Trophoblast cell (in vitro differentiated cells and primary cell): ENCODE measurements around the gene SERINC3.
A peak's percentile ranks its signal among the peaks of the same experiment; 100 is the strongest.

Experiments
- DNase-seq, 2 donors: peaks; one replicate each; pipeline ENCODE4 v3.0.0-alpha.2; 2016
- H2AFZ ChIP-seq: 2 replicates; pipeline ENCODE4 v1.6.1; 2013; ENCODE audit warnings: low read length, moderate library complexity, mild to moderate bottlenecking; ENCODE audit not compliant: insufficient read depth, poor library complexity
- H2AK5ac ChIP-seq: 2 replicates; pipeline ENCODE4 v1.6.1; 2013; ENCODE audit warnings: mild to moderate bottlenecking, low read length
- H2BK120ac ChIP-seq: 2 replicates; pipeline ENCODE4 v1.6.1; 2013; ENCODE audit warnings: low read length, mild to moderate bottlenecking, moderate library complexity; ENCODE audit not compliant: insufficient read depth, poor library complexity
- H2BK12ac ChIP-seq: 2 replicates; pipeline ENCODE4 v1.6.1; 2013; ENCODE audit warnings: mild to moderate bottlenecking, low read length, moderate library complexity
- H2BK5ac ChIP-seq: 2 replicates; pipeline ENCODE4 v1.6.1; 2013; ENCODE audit warnings: low read length, low read depth, moderate library complexity, mild to moderate bottlenecking; ENCODE audit not compliant: poor library complexity
- H3K14ac ChIP-seq: 2 replicates; pipeline ENCODE4 v1.6.1; 2013; ENCODE audit warnings: mild to moderate bottlenecking, low read length
- H3K18ac ChIP-seq: 2 replicates; pipeline ENCODE4 v1.6.1; 2013; ENCODE audit warnings: mild to moderate bottlenecking, low read length
- H3K23ac ChIP-seq: 2 replicates; pipeline ENCODE4 v1.6.1; 2013; ENCODE audit warnings: low read length
- H3K27ac ChIP-seq: 2 replicates; pipeline ENCODE4 v1.5.1; 2013; ENCODE audit warnings: low read depth, mild to moderate bottlenecking, inconsistent platforms, low read length, moderate library complexity
- H3K27me3 ChIP-seq: 2 replicates; pipeline ENCODE4 v1.6.1; 2013; ENCODE audit warnings: inconsistent platforms, mild to moderate bottlenecking, low read length, moderate library complexity; ENCODE audit not compliant: insufficient read depth
- H3K36me3 ChIP-seq, 2 experiments: 1 replicate in 1 of 2; 2 replicates in 1 of 2; pipeline ENCODE4 v1.6.1; 2013; ENCODE audit warnings: low read length in 2 of 2, mild to moderate bottlenecking in 2 of 2, moderate library complexity in 1 of 2; ENCODE audit not compliant: insufficient read depth in 2 of 2, control insufficient read depth in 1 of 2
- H3K4ac ChIP-seq: 2 replicates; pipeline ENCODE4 v1.6.1; 2013; ENCODE audit warnings: low read depth, mild to moderate bottlenecking, low read length, moderate library complexity
- H3K4me1 ChIP-seq, 2 experiments: 1 replicate in 1 of 2; 2 replicates in 1 of 2; pipeline ENCODE4 v1.6.1; 2013; ENCODE audit warnings: low read length in 2 of 2, mild to moderate bottlenecking in 2 of 2, moderate library complexity in 1 of 2; ENCODE audit not compliant: insufficient read depth in 2 of 2, control insufficient read depth in 1 of 2
- H3K4me2 ChIP-seq: 2 replicates; pipeline ENCODE4 v1.6.1; 2013; ENCODE audit warnings: inconsistent platforms, mild to moderate bottlenecking, low read length, moderate library complexity
- H3K4me3 ChIP-seq: 2 replicates; pipeline ENCODE4 v1.5.1; 2013; ENCODE audit warnings: mild to moderate bottlenecking, low read depth, low read length, inconsistent platforms
- H3K79me1 ChIP-seq: one replicate; pipeline ENCODE4 v1.6.1; 2013; ENCODE audit warnings: low read length
- H3K79me2 ChIP-seq: 2 replicates; pipeline ENCODE4 v1.6.1; 2013; ENCODE audit warnings: low read length, mild to moderate bottlenecking; ENCODE audit not compliant: control insufficient read depth, insufficient read depth, poor library complexity
- H3K9ac ChIP-seq: 2 replicates; pipeline ENCODE4 v1.6.1; 2013; ENCODE audit warnings: mild to moderate bottlenecking, low read length
- H3K9me3 ChIP-seq: 2 replicates; pipeline ENCODE4 v1.6.1; 2013; ENCODE audit warnings: low read depth, mild to moderate bottlenecking, control low read depth, inconsistent platforms, low read length; ENCODE audit not compliant: insufficient read depth
- H4K12ac ChIP-seq: 2 replicates; pipeline ENCODE4 v1.6.1; 2013; ENCODE audit warnings: low read depth, mild to moderate bottlenecking, low read length, moderate library complexity
- H4K8ac ChIP-seq: 2 replicates; pipeline ENCODE4 v1.6.1; 2013; ENCODE audit warnings: low read depth, mild to moderate bottlenecking, low read length, moderate library complexity
- H4K91ac ChIP-seq: one replicate; pipeline ENCODE4 v1.6.1; 2013; ENCODE audit warnings: low read depth, mild to moderate bottlenecking, low read length, moderate library complexity
- WGBS: extraction: QIAGEN DNeasy Blood & Tissue Kit; methylation state at CpG from one replicate; pipeline ENCODE4 v1.1.7; 2013; ENCODE audit warnings: missing lambda C conversion rate; ENCODE audit not compliant: insufficient read length, insufficient coverage; ENCODE audit errors: extremely low coverage; 5-methylcytosine and 5-hydroxymethylcytosine counted together

Gene SERINC3

DNA sequence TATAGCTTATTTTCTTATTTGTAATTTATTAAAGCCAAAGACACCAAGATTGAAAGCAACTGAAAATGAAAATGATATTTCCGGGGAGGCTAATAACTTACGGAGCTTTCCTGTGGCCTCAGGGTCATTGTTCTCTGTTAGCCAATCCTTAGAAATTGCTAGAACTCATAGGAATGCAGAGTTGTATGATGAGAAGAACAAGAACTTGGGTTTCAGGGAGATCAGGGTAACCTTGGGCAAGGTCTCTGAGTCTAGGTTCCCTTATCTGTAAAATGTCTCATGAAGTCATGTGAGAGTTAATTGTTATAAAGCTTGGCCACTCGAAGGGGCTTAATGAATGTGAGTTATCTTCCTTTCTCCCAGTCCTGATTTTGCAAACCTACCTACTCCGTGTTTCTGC, 20.1 kb upstream of the SERINC3 start:
- H4K12ac ChIP-seq: no peak overlapping the region
- no peak overlapping the region for H2BK120ac ChIP-seq
- no peak overlapping the region for H3K18ac ChIP-seq
- no peak overlapping the region for H3K9ac ChIP-seq
- no peak overlapping the region for H3K4ac ChIP-seq
- no peaks in the 10 kb centered on the region for H3K79me2 ChIP-seq
- H3K14ac ChIP-seq: no peak overlapping the region
- no peaks in the 10 kb centered on the region for H3K4me1 ChIP-seq
- H3K4me3 ChIP-seq: no peak overlapping the region
- no peaks in the 10 kb centered on the region for H3K36me3 ChIP-seq
- no peak overlapping the region for H4K8ac ChIP-seq
- H4K91ac ChIP-seq: no peak overlapping the region
- no CpG with 5 or more reads among the region's 4 CpGs for WGBS
- H3K23ac ChIP-seq: no peak overlapping the region
- peak; percentile 75 to 91 for DNase-seq
- H3K79me1 ChIP-seq: no peaks in the 10 kb centered on the region
- no peak overlapping the region for H2BK5ac ChIP-seq
- H3K4me2 ChIP-seq: no peak overlapping the region
- no peak overlapping the region for H3K27ac ChIP-seq
- no peak overlapping the region for H2AK5ac ChIP-seq
- H2BK12ac ChIP-seq: no peak overlapping the region
- no peaks in the 10 kb centered on the region for H3K27me3 ChIP-seq
- H2AFZ ChIP-seq: no peak overlapping the region
- H3K9me3 ChIP-seq: no peaks in the 10 kb centered on the region

DNA sequence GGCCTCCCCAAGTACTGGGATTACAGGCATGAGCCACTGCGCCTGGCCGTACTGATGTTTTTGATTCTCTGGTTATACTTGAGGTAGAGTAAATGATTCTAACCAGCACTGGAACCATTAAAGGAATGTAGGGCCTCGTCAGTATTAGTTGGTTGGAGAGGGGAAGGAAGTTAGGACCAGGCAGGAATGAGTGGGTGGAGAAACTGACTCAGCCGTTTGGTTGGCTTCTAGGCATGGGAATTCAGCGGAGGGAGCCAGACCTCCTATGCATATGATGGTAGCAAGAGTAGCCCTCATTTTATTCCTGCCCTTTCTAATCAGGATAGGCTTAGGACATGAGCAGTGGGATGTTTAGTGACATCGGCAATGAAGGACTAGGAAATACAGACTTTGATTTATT, 19.0 kb upstream of the SERINC3 start:
- H4K91ac ChIP-seq: no peak overlapping the region
- no peaks in the 10 kb centered on the region for H3K36me3 ChIP-seq
- H2BK5ac ChIP-seq: no peak overlapping the region
- H3K18ac ChIP-seq: no peak overlapping the region
- H3K4ac ChIP-seq: no peak overlapping the region
- H2BK12ac ChIP-seq: no peak overlapping the region
- H4K12ac ChIP-seq: no peak overlapping the region
- H2AFZ ChIP-seq: no peak overlapping the region
- H3K79me1 ChIP-seq: no peaks in the 10 kb centered on the region
- no peak overlapping the region for H3K23ac ChIP-seq
- H3K27ac ChIP-seq: no peak overlapping the region
- no peaks in the 10 kb centered on the region for H3K79me2 ChIP-seq
- H3K27me3 ChIP-seq: no peaks in the 10 kb centered on the region
- no peak overlapping the region for H3K14ac ChIP-seq
- H3K4me2 ChIP-seq: no peak overlapping the region
- H3K4me1 ChIP-seq: no peaks in the 10 kb centered on the region
- no CpG with 5 or more reads among the region's 6 CpGs for WGBS
- DNase-seq: peak; percentile 72 to 73
- no peak overlapping the region for H2AK5ac ChIP-seq
- no peak overlapping the region for H2BK120ac ChIP-seq
- no peaks in the 10 kb centered on the region for H3K9me3 ChIP-seq
- no peak overlapping the region for H3K9ac ChIP-seq
- no peak overlapping the region for H4K8ac ChIP-seq
- H3K4me3 ChIP-seq: no peak overlapping the region

DNA sequence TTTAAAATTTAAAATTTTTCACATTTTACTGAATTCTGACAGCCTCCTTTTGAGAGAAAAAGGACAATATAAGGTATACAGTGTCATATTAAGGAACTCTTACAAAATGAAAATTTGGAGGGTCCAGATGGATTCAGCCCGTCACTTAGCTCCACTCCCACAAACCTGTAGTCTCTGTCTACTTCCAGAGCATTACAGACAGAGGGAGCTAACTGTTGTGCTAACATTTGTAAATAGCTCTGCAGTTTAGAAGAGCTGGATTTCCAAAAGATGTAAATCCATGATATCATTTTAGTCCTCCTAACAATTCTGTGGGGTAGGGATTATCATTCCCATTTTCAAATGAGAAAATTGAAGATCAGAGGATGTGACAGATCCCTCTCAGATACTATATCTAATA, 16.1 kb upstream of the SERINC3 start:
- Histone ChIP-seq H3K4me3 (no peak overlapping the region), H2BK120ac (no peak overlapping the region), H3K4me2 (no peak overlapping the region), H3K23ac (no peak overlapping the region), H3K9ac (no peak overlapping the region), H3K79me2 (no peaks in the 10 kb centered on the region), H3K27ac (no peak overlapping the region), H3K9me3 (no peaks in the 10 kb centered on the region), H3K27me3 (no peaks in the 10 kb centered on the region), H3K18ac (no peak overlapping the region), H2BK12ac (no peak overlapping the region), H2AK5ac (no peak overlapping the region), H3K79me1 (no peaks in the 10 kb centered on the region), H2AFZ (no peak overlapping the region), H4K12ac (no peak overlapping the region), H3K4ac (no peak overlapping the region), H3K36me3 (no peaks in the 10 kb centered on the region), H4K91ac (no peak overlapping the region), H3K14ac (no peak overlapping the region), H3K4me1 (no peaks in the 10 kb centered on the region), H4K8ac (no peak overlapping the region), H2BK5ac (no peak overlapping the region)
- DNase-seq: no peak
- no CpG with 5 or more reads among the region's 1 CpG for WGBS

DNA sequence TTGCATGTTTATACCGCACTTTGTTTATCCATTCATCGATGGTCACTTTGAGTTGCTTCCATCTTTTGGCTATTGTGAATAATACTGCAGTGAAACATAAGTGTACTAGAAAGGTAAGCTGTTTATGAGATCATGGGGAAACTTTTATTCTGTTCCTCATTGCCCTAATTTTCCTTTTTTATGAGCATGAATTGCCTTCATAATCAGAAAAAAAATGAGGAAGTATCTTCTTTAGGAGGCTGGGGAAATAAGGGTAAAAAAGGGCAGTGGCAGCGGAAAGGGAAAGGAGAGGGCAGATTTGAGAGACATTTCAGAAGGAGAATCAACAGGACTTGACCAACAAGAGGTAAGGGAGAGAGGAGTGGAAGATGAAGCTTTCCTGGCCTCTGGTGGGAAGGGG, 14.3 kb upstream of the SERINC3 start:
- no peak overlapping the region for H3K4ac ChIP-seq
- H3K79me1 ChIP-seq: peaks cover 9% of the 10 kb centered on the region
- no peak overlapping the region for H4K91ac ChIP-seq
- no peaks in the 10 kb centered on the region for H3K36me3 ChIP-seq
- H3K9ac ChIP-seq: no peak overlapping the region
- H2BK120ac ChIP-seq: no peak overlapping the region
- H4K12ac ChIP-seq: no peak overlapping the region
- no peak overlapping the region for H3K18ac ChIP-seq
- H2BK12ac ChIP-seq: no peak overlapping the region
- no peak overlapping the region for H3K23ac ChIP-seq
- WGBS: no CpG with 5 or more reads among the region's 3 CpGs
- peaks cover 5% of the 10 kb centered on the region in 2 experiments for H3K4me1 ChIP-seq
- H4K8ac ChIP-seq: no peak overlapping the region
- H3K27ac ChIP-seq: no peak overlapping the region
- H3K27me3 ChIP-seq: no peaks in the 10 kb centered on the region
- H3K9me3 ChIP-seq: no peaks in the 10 kb centered on the region
- DNase-seq: no peak
- no peak overlapping the region for H3K4me2 ChIP-seq
- H3K79me2 ChIP-seq: peaks cover 5% of the 10 kb centered on the region
- H3K4me3 ChIP-seq: no peak overlapping the region
- no peak overlapping the region for H2AFZ ChIP-seq
- no peak overlapping the region for H2BK5ac ChIP-seq
- no peak overlapping the region for H3K14ac ChIP-seq
- no peak overlapping the region for H2AK5ac ChIP-seq
